Choroid plexus epithelial cell (primary cell): ENCODE data around the gene HYAL2.

Experiments used
- DNase-seq: peaks from one replicate; pipeline ENCODE4 v3.0.0-alpha.2; 2010; ENCODE audit warnings: low read depth
- H3K4me3 ChIP-seq: 2 replicates; pipeline ENCODE4 v1.5.1; 2011; ENCODE audit warnings: low read depth, mild to moderate bottlenecking, control low read depth, low read length, moderate library complexity
- CTCF ChIP-seq: conservative IDR thresholded peaks from 2 replicates; pipeline ENCODE4 v1.5.1; 2011; ENCODE audit warnings: low read depth, mild to moderate bottlenecking, control low read depth, inconsistent platforms, low read length, moderate library complexity

The HYAL2 gene

GRCh38 chr3:50298836-50299637, 23.5 kb downstream of the HYAL2 start, which contains the start of the genes HYAL3 and NAA80:
HYAL3 (minus strand) TSS chr3:50299405; CDS start chr3:50295602, 3,803 bp downstream.
NAA80 (minus strand) TSS chr3:50299405; CDS start chr3:50297463, 1,942 bp downstream.
- TF ChIP-seq CTCF = peak; percentile 33
- peak; percentile 100 for DNase-seq
- H3K4me3 ChIP-seq = peak within 1 kb of the TSS; percentile 61

DNA sequence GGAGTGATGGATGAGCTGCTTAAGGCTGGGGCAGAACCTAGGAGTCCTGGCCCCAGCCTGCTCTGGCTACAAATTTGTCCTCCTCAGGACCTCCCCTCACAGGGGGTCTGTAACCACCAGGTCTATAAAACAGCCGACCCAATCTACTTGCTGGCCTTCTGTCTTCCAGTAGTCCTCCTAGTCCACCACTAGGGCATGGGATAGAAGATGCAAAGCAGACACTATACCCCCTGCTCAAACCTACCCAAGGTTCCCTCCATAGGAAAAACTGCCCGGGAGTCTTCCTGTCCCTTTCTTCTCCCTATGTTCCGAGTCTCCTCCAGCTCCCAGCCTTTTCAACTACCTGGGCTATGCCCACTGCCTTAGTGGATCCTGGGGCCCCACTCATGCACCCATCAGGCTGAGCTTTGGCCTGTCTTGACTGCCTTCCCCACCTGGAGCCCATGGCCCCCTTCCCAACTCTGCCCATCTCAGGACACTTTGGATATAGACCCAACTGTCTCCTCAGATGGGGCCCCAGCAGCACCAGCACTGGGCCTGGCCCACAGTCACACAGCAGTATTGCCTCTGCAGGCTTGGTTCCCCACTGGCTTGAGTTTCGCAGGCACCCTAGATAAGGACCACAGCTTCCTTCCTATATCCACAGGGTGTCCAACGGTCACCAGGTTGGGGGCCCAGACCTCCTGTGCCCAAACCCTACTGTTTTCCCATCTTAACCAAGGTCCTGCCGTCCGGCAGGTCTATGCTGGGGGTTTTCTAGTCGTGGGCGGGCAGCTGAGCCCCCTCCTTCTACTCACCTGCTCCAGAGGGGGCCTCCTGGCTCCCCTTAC, 24.4 kb downstream of the HYAL2 start:
- peak overlapping the region; percentile 61 for H3K4me3 ChIP-seq
- peak; percentile 42 for TF ChIP-seq CTCF
- peak; percentile 26 for DNase-seq

- DNase-seq = no peak
- no peak for TF ChIP-seq CTCF
- H3K4me3 ChIP-seq = no peak overlapping the region
Measured at GRCh38 chr3:50297384-50297775, 25.2 kb downstream of the HYAL2 start.

- DNase-seq = no peak
- no peak overlapping the region for H3K4me3 ChIP-seq
- no peak for TF ChIP-seq CTCF
Measured at GRCh38 chr3:50296721-50297383, 25.7 kb downstream of the HYAL2 start.

- H3K4me3 ChIP-seq = no peak overlapping the region
- TF ChIP-seq CTCF = no peak
- no peak for DNase-seq
Measured at GRCh38 chr3:50295553-50296431, 26.8 kb downstream of the HYAL2 start.
